ENCODE results near the gene OR56A4.
A peak's percentile ranks its signal among the peaks of the same experiment; 100 is the strongest.

- no peak for TF ChIP-seq EZH2phosphoT487 (IDR thresholded peaks at IDR 0.05; ENCODE audit: low read length)
- peak; percentile 57 for TF ChIP-seq CTCF (IDR thresholded peaks at IDR 0.05; ENCODE audit: low read length)
- TF ChIP-seq EZH2 (optimal IDR thresholded peaks at IDR 0.05; ENCODE audit: low read depth, low read length) = no peak
These were observed 14.0 kb downstream of the OR56A4 start for GRCh38 chr11:5992604-5993251.
